ENCODE measurements around the gene RASL11A. TPM values are rescaled to one million over a fixed set of nuclear protein-coding genes. Genes with fewer than 3 reads are reported as not detected.
"Not testable (repeated sequence)": the region's sequence is repeated elsewhere in the genome, so short reads cannot be mapped to it uniquely, and the experiment has no call there.

RASL11A gene
- total and polyA plus RNA-seq, 8 donors = 10.3 to 12.6 (median 12.2) TPM

DNA sequence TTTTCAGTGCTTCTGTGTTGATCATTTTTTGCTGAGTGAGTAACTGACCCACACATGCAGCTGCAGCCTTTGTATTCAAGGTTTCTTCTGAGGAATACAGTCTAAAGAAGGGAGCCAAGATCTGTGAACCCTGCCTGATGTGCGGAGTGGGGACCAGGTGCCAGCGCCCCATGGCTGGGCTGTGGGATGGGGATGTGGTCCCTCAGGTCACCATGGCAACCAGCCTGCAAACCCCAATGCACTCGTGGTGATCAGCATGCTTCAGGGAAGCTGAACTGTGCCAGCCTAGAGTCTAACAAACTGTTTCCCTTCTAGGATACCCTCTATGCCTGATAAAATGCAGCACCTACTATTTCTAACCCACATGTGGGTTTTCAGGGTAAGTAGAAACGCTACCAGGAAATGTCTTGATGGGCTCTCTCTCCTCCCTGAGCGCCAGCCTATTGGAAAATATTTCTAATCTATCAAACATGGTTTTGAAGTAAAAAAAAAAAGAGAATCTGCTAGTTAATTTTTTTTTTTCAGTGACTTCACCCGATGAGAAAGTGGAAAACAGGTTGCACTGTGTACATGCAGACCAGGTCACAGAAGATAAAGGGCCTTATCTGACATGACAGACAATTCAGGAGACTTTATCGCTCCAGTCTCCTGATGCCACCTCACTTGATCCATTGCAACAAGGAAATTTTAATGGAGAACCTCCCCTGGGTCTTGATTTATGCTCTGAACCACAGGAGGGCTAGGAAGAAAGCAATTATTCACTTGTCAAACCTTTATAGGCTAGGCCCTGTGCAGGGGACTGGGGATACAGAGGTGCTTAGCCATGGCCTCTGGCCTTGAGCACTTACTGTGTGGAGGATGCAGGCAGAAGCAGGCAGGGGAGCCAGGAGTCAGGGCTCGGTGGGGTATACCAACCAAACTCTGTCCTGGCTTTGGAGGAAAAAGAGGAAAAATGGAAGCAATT lies 51.1 kb downstream of the RASL11A start:
- TF ChIP-seq, protein P1, sequence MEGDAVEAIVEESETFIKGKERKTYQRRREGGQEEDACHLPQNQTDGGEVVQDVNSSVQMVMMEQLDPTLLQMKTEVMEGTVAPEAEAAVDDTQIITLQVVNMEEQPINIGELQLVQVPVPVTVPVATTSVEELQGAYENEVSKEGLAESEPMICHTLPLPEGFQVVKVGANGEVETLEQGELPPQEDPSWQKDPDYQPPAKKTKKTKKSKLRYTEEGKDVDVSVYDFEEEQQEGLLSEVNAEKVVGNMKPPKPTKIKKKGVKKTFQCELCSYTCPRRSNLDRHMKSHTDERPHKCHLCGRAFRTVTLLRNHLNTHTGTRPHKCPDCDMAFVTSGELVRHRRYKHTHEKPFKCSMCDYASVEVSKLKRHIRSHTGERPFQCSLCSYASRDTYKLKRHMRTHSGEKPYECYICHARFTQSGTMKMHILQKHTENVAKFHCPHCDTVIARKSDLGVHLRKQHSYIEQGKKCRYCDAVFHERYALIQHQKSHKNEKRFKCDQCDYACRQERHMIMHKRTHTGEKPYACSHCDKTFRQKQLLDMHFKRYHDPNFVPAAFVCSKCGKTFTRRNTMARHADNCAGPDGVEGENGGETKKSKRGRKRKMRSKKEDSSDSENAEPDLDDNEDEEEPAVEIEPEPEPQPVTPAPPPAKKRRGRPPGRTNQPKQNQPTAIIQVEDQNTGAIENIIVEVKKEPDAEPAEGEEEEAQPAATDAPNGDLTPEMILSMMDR (IDR thresholded peaks at IDR 0.05) = no peak
- H3K27ac ChIP-seq = no peak overlapping the region
- no peaks in the 10 kb centered on the region for H3K36me3 ChIP-seq
- intact Hi-C loops (cut with DNase I) = no loop called here
- DNase-seq (no peak), ATAC-seq (no peak)
- no peaks in the 10 kb centered on the region for H3K4me1 ChIP-seq
- no peak overlapping the region for H3K4me3 ChIP-seq
- H3K27me3 ChIP-seq = peaks cover 0 to 8% of the 10 kb centered on the region in 2 donors
- peaks cover 0 to 4% of the 10 kb centered on the region in 2 donors for H3K9me3 ChIP-seq

DNA sequence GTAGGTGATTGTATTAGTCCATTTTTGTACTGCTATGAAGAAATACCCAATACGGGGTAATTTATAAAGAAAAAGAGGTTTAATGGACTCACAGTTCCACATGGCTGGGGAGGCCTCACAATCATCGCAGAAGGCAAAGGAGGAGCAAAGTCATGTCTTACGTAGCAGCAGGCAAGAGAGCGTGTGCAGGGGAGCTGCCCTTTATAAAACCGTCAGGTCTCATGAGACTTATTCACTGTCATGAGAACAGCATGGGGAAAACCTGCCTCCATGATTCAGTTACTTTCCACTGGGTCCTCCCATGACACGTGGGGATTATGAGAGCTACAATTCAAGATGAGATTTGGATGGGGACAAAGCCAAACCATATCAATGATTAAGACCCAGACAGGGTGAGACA lies 51.8 kb downstream of the RASL11A start:
- H3K4me1 ChIP-seq; DNase-seq; H3K27ac ChIP-seq; H3K9me3 ChIP-seq; H3K27me3 ChIP-seq; H3K36me3 ChIP-seq; H3K4me3 ChIP-seq; intact Hi-C loops (cut with DNase I); ATAC-seq: not testable (repeated sequence)

Other genes starting within 250 kb of the RASL11A start
- 10 to 100 TPM; 22.8 to 29.3 TPM for gene USP12, start 99.0 kb upstream of the RASL11A start, total RNA-seq
- gene USP12, start 99.0 kb upstream of the RASL11A start, polyA plus RNA-seq (ENCODE audit: insufficient read length in 6 of 6) = 10 to 100 TPM; 35.5 to 44.4 (median 39.0) TPM
- gene RPL21, start 19.3 kb upstream of the RASL11A start, total RNA-seq = 100 to 1,000 TPM; 737 to 814 TPM
- gene RPL21, start 19.3 kb upstream of the RASL11A start, polyA plus RNA-seq (ENCODE audit: insufficient read length in 6 of 6) = 1,000 to 10,000 TPM in 3 of 6 donors, 100 to 1,000 TPM in 3; 860 to 1,259 (median 1,054) TPM
- 100 to 1,000 TPM in 1 of 2 donors, 10 to 100 TPM in 1; 66.6 to 124 TPM for gene GTF3A, start 153.8 kb downstream of the RASL11A start, total RNA-seq
- 10 to 100 TPM; 68.3 to 91.9 (median 77.5) TPM for gene GTF3A, start 153.8 kb downstream of the RASL11A start, polyA plus RNA-seq (ENCODE audit: insufficient read length in 6 of 6)
- gene MTIF3, start 179.7 kb downstream of the RASL11A start, total RNA-seq = 10 to 100 TPM; 43.4 to 44.6 TPM
- 10 to 100 TPM; 62.4 to 70.0 (median 67.5) TPM for gene MTIF3, start 179.7 kb downstream of the RASL11A start, polyA plus RNA-seq (ENCODE audit: insufficient read length in 6 of 6)

Measured in left lung (tissue), 10 donors.